Stomach (tissue), 9 donors: ENCODE measurements around the gene POMT1. TPM values are rescaled to one million over a fixed set of nuclear protein-coding genes. Genes with fewer than 3 reads are reported as not detected.

Experiments
- DNase-seq, 2 donors: peaks; one replicate each; pipeline versions ENCODE4 v3.0.0 to v3.0.0-alpha.2; 2013 to 2019
- H3K27ac ChIP-seq, 5 donors: fragments of 200-600 bp in 4 of 5; sonication (generic) in 4 of 5; one replicate each; pipeline ENCODE4 v1.5.1; 2013 to 2019; ENCODE audit warnings: mild to moderate bottlenecking in 1 of 5, moderate library complexity in 1 of 5
- H3K27me3 ChIP-seq, 3 donors: fragments of 200-600 bp; sonication (generic); one replicate each; pipeline ENCODE4 v1.5.1; 2017 to 2019; ENCODE audit warnings: mixed run types in 1 of 3
- H3K36me3 ChIP-seq, 4 donors: fragments of 200-600 bp; sonication (generic); 1 replicate in 3 of 4; 2 replicates in 1 of 4; pipeline ENCODE4 v1.5.1; 2016 to 2019
- H3K4me1 ChIP-seq, 4 donors: fragments of 200-600 bp; sonication (generic); one replicate each; pipeline ENCODE4 v1.5.1; 2016 to 2019
- H3K4me3 ChIP-seq, 4 donors: fragments of 200-600 bp; sonication (generic) in 3 of 4; one replicate each; pipeline ENCODE4 v1.5.1; 2016 to 2019; ENCODE audit warnings: mild to moderate bottlenecking in 1 of 4
- H3K9me3 ChIP-seq, 4 donors: fragments of 200-600 bp; sonication (generic); one replicate each; pipeline ENCODE4 v1.5.1; 2016 to 2019
- CTCF ChIP-seq, 7 experiments: fragments of 450-650 bp in 4 of 7; fragments of 200-600 bp in 3 of 7; sonication (generic) in 3 of 7; IDR thresholded peaks; one replicate each; pipeline ENCODE4 v1.5.1; 2016 to 2019; ENCODE audit warnings: antibody characterized with exemption in 7 of 7, control low read depth in 2 of 7, mild to moderate bottlenecking in 1 of 7
- EP300 ChIP-seq: sonication (generic); formaldehyde crosslinking; IDR thresholded peaks from one replicate; pipeline ENCODE4 v1.6.1; 2017; ENCODE audit warnings: antibody characterized with exemption
- POLR2A ChIP-seq, 4 donors: fragments of 450-650 bp; IDR thresholded peaks; one replicate each; pipeline ENCODE4 v1.6.1; 2016; ENCODE audit warnings: antibody characterized with exemption in 4 of 4, control low read depth in 2 of 4, mild to moderate bottlenecking in 1 of 4, moderate library complexity in 1 of 4
- POLR2AphosphoS5 ChIP-seq, 3 donors: sonication (generic); formaldehyde crosslinking; IDR thresholded peaks; one replicate each; pipeline ENCODE4 v1.6.1; 2016; ENCODE audit warnings: antibody characterized with exemption in 3 of 3
- WGBS, 5 donors: extraction: QIAGEN DNeasy Blood & Tissue Kit in 3 of 5; methylation state at CpG; one replicate each; pipeline versions ENCODE4 v1.1.5 to v1.1.7; 2013 to 2018; 5-methylcytosine and 5-hydroxymethylcytosine counted together
- intact Hi-C: fragments of 100-400 bp; cut with DNase I; formaldehyde crosslinking; loops from one replicate; pipeline ENCODE4 v1.15.1; 2023; ENCODE audit warnings: low total_unique reads
- polyA plus RNA-seq, 3 donors: library from polyadenylated mRNA; stranded (reverse); fragments of 200-250 nt; gene quantifications; one replicate each; pipeline ENCODE4 v1.2.3, GENCODE V29; 2013
- total RNA-seq, 5 donors: library from RNA; depleted of rRNA; stranded (reverse); fragments of >200 nt; gene quantifications; one replicate each; pipeline versions ENCODE4 v1.1.0 to v1.2.3, GENCODE V29; 2014 to 2016
- donor health status: healthy with polysubstance abuse.
- donor health status: Bipolar disorder and iron deficiency.
- donor health status: healthy.

Gene POMT1
- total and polyA plus RNA-seq, 8 donors: 3.5 to 59.7 (median 16.2) TPM

GRCh38 chr9:131495785-131496184 is 6.9 kb upstream of the POMT1 start:
- intact Hi-C loops: no loop called here
- DNase-seq: no peak
- H3K36me3 ChIP-seq: peaks cover 72 to 99% (median 95%) of the 10 kb centered on the region in 4 donors
- H3K4me3 ChIP-seq: no peak overlapping the region
- peaks cover 0 to 5% (median 2%) of the 10 kb centered on the region in 4 donors for H3K4me1 ChIP-seq
- WGBS, 5 donors: 86 to 88% (median 87%) methylated on average over 19 to 22 of the region's 22 CpGs
- no peak for TF ChIP-seq CTCF (IDR thresholded peaks at IDR 0.05)
- TF ChIP-seq EP300: no peak
- no peak for TF ChIP-seq POLR2A (IDR thresholded peaks at IDR 0.05)
- no peak for TF ChIP-seq POLR2AphosphoS5 (IDR thresholded peaks at IDR 0.05)
- no peak overlapping the region for H3K27ac ChIP-seq
- no peaks in the 10 kb centered on the region for H3K9me3 ChIP-seq
- H3K27me3 ChIP-seq: no peaks in the 10 kb centered on the region

GRCh38 chr9:131496844-131497405 is 5.8 kb upstream of the POMT1 start:
- 69 to 80% (median 77%) methylated on average over 7 to 10 of the region's 10 CpGs for WGBS, 5 donors
- peak in 1 of 2 donors; percentile 34 for DNase-seq
- peaks cover 0 to 17% (median 8%) of the 10 kb centered on the region in 4 donors for H3K4me1 ChIP-seq
- H3K27ac ChIP-seq: no peak overlapping the region
- H3K4me3 ChIP-seq: no peak overlapping the region
- no peak for TF ChIP-seq POLR2A (IDR thresholded peaks at IDR 0.05)
- no peak for TF ChIP-seq CTCF (IDR thresholded peaks at IDR 0.05)
- TF ChIP-seq POLR2AphosphoS5 (IDR thresholded peaks at IDR 0.05): no peak
- no peak for TF ChIP-seq EP300
- intact Hi-C loops: no loop called here
- no peaks in the 10 kb centered on the region for H3K9me3 ChIP-seq
- peaks cover 60 to 87% (median 84%) of the 10 kb centered on the region in 4 donors for H3K36me3 ChIP-seq
- no peaks in the 10 kb centered on the region for H3K27me3 ChIP-seq

GRCh38 chr9:131499254-131499767 is 3.4 kb upstream of the POMT1 start:
- 80 to 85% (median 82%) methylated on average over 7 of the region's 7 CpGs for WGBS, 5 donors
- Histone ChIP-seq H3K4me3 (no peak overlapping the region), H3K36me3 (peaks cover 36 to 64% (median 60%) of the 10 kb centered on the region in 4 donors), H3K9me3 (no peaks in the 10 kb centered on the region), H3K27ac (no peak overlapping the region), H3K4me1 (peaks cover 14 to 34% (median 27%) of the 10 kb centered on the region in 4 donors), H3K27me3 (no peaks in the 10 kb centered on the region)
- TF ChIP-seq POLR2A (IDR thresholded peaks at IDR 0.05) (no peak), CTCF (IDR thresholded peaks at IDR 0.05) (no peak)
- DNase-seq: no peak
- intact Hi-C loops: no loop called here

GRCh38 chr9:131500377-131500776 is 2.3 kb upstream of the POMT1 start:
- TF ChIP-seq CTCF (IDR thresholded peaks at IDR 0.05) (no peak), EP300 (no peak), POLR2A (IDR thresholded peaks at IDR 0.05) (no peak), POLR2AphosphoS5 (IDR thresholded peaks at IDR 0.05) (no peak)
- no peaks in the 10 kb centered on the region for H3K27me3 ChIP-seq
- intact Hi-C loops: no loop called here
- DNase-seq: peak in 1 of 2 donors; percentile 51
- H3K36me3 ChIP-seq: peaks cover 30 to 53% (median 49%) of the 10 kb centered on the region in 4 donors
- H3K9me3 ChIP-seq: no peaks in the 10 kb centered on the region
- WGBS, 5 donors: 62 to 69% (median 67%) methylated on average over 12 of the region's 12 CpGs
- peak overlapping the region in 3 of 5 donors; percentile 7 to 32 (median 18) for H3K27ac ChIP-seq
- no peak overlapping the region for H3K4me3 ChIP-seq
- peaks cover 15 to 42% (median 30%) of the 10 kb centered on the region in 4 donors for H3K4me1 ChIP-seq
